Central memory CD8-positive, alpha-beta T cell (primary cell): ENCODE measurements around the gene CPM.

ENCODE experiments used
- ATAC-seq: fragments of 150-1000 bp; cut with Tn5 transposase; replicated peaks from 2 replicates; pipeline ENCODE4 v1.10.0; 2022; ENCODE audit warnings: mild to moderate bottlenecking, moderate FRiP score, moderate number of reproducible peaks; ENCODE audit not compliant: poor library complexity, severe bottlenecking; ENCODE audit errors: extremely low read depth
- DNase-seq, 2 donors: peaks; one replicate each; pipeline ENCODE4 v3.0.0; 2021; ENCODE audit warnings: low spot score in 2 of 2
- H3K27ac Mint-ChIP-seq: one replicate; pipeline ENCODE4 v1.8.0; 2022; ENCODE audit warnings: low read depth, mild to moderate bottlenecking, moderate library complexity, mixed read lengths
- H3K27me3 Mint-ChIP-seq: one replicate; pipeline ENCODE4 v1.8.0; 2022; ENCODE audit warnings: mixed read lengths
- H3K36me3 Mint-ChIP-seq: one replicate; pipeline ENCODE4 v1.8.0; 2022; ENCODE audit warnings: mild to moderate bottlenecking, moderate library complexity, mixed read lengths; ENCODE audit not compliant: insufficient read depth
- H3K4me1 Mint-ChIP-seq: one replicate; pipeline ENCODE4 v1.8.0; 2022; ENCODE audit warnings: mixed read lengths
- H3K4me3 Mint-ChIP-seq: one replicate; pipeline ENCODE4 v1.8.0; 2022; ENCODE audit warnings: mild to moderate bottlenecking, moderate library complexity, mixed read lengths
- H3K9me3 Mint-ChIP-seq: one replicate; pipeline ENCODE4 v1.8.0; 2022; ENCODE audit warnings: mixed read lengths

Gene CPM

GRCh38 chr12:68894276-68894855 lies 38.6 kb downstream of the CPM start:
- H3K9me3 Mint-ChIP-seq: no peaks in the 10 kb centered on the region
- no peak overlapping the region for H3K4me3 Mint-ChIP-seq
- peaks cover 16% of the 10 kb centered on the region for H3K27me3 Mint-ChIP-seq
- no peaks in the 10 kb centered on the region for H3K4me1 Mint-ChIP-seq
- H3K36me3 Mint-ChIP-seq: no peaks in the 10 kb centered on the region
- ATAC-seq: no peak
- no peak for DNase-seq
- H3K27ac Mint-ChIP-seq: no peak overlapping the region

- Mint-ChIP-seq H3K27me3 (peaks cover 10% of the 10 kb centered on the region), H3K4me1 (no peaks in the 10 kb centered on the region), H3K36me3 (no peaks in the 10 kb centered on the region), H3K9me3 (no peaks in the 10 kb centered on the region), H3K27ac (no peak overlapping the region), H3K4me3 (no peak overlapping the region)
- ATAC-seq (no peak), DNase-seq (no peak)
These were observed 39.2 kb downstream of the CPM start for GRCh38 chr12:68893741-68894140.

- ATAC-seq (no peak), DNase-seq (no peak)
- no peaks in the 10 kb centered on the region for H3K9me3 Mint-ChIP-seq
- H3K4me3 Mint-ChIP-seq: no peak overlapping the region
- no peaks in the 10 kb centered on the region for H3K36me3 Mint-ChIP-seq
- H3K27me3 Mint-ChIP-seq: peaks cover 10% of the 10 kb centered on the region
- no peaks in the 10 kb centered on the region for H3K4me1 Mint-ChIP-seq
- H3K27ac Mint-ChIP-seq: no peak overlapping the region
These were observed 39.8 kb downstream of the CPM start for GRCh38 chr12:68893201-68893600.

GRCh38 chr12:68891141-68891540 lies 41.8 kb downstream of the CPM start:
- Mint-ChIP-seq H3K4me1 (no peaks in the 10 kb centered on the region), H3K4me3 (no peak overlapping the region), H3K27ac (no peak overlapping the region), H3K9me3 (no peaks in the 10 kb centered on the region), H3K27me3 (peaks cover 4% of the 10 kb centered on the region), H3K36me3 (no peaks in the 10 kb centered on the region)
- DNase-seq: no peak
- no peak for ATAC-seq

GRCh38 chr12:68890701-68891113 lies 42.3 kb downstream of the CPM start:
- DNase-seq: no peak
- no peaks in the 10 kb centered on the region for H3K9me3 Mint-ChIP-seq
- H3K27me3 Mint-ChIP-seq: peaks cover 4% of the 10 kb centered on the region
- H3K4me3 Mint-ChIP-seq: no peak overlapping the region
- no peak overlapping the region for H3K27ac Mint-ChIP-seq
- no peaks in the 10 kb centered on the region for H3K4me1 Mint-ChIP-seq
- H3K36me3 Mint-ChIP-seq: no peaks in the 10 kb centered on the region
- ATAC-seq: no peak

- peaks cover 18% of the 10 kb centered on the region for H3K27me3 Mint-ChIP-seq
- H3K36me3 Mint-ChIP-seq: no peaks in the 10 kb centered on the region
- DNase-seq (no peak), ATAC-seq (no peak)
- no peak overlapping the region for H3K4me3 Mint-ChIP-seq
- H3K9me3 Mint-ChIP-seq: no peaks in the 10 kb centered on the region
- no peak overlapping the region for H3K27ac Mint-ChIP-seq
- no peaks in the 10 kb centered on the region for H3K4me1 Mint-ChIP-seq
These were observed 44.7 kb downstream of the CPM start for GRCh38 chr12:68888243-68888642.

GRCh38 chr12:68887641-68888040 lies 45.3 kb downstream of the CPM start:
- ATAC-seq (no peak), DNase-seq (no peak)
- H3K27ac Mint-ChIP-seq: no peak overlapping the region
- no peak overlapping the region for H3K4me3 Mint-ChIP-seq
- no peaks in the 10 kb centered on the region for H3K4me1 Mint-ChIP-seq
- H3K27me3 Mint-ChIP-seq: peaks cover 24% of the 10 kb centered on the region
- H3K9me3 Mint-ChIP-seq: no peaks in the 10 kb centered on the region
- no peaks in the 10 kb centered on the region for H3K36me3 Mint-ChIP-seq

- no peak overlapping the region for H3K4me3 Mint-ChIP-seq
- H3K9me3 Mint-ChIP-seq: no peaks in the 10 kb centered on the region
- H3K27me3 Mint-ChIP-seq: peaks cover 32% of the 10 kb centered on the region
- H3K36me3 Mint-ChIP-seq: no peaks in the 10 kb centered on the region
- H3K4me1 Mint-ChIP-seq: no peaks in the 10 kb centered on the region
- DNase-seq: no peak
- H3K27ac Mint-ChIP-seq: no peak overlapping the region
- no peak for ATAC-seq
These were observed 46.1 kb downstream of the CPM start for GRCh38 chr12:68886636-68887572.

GRCh38 chr12:68885381-68885780 lies 47.6 kb downstream of the CPM start:
- Mint-ChIP-seq H3K9me3 (no peaks in the 10 kb centered on the region), H3K27ac (no peak overlapping the region), H3K27me3 (peaks cover 32% of the 10 kb centered on the region), H3K4me3 (no peak overlapping the region), H3K36me3 (no peaks in the 10 kb centered on the region), H3K4me1 (no peaks in the 10 kb centered on the region)
- DNase-seq: no peak
- no peak for ATAC-seq

- no peaks in the 10 kb centered on the region for H3K9me3 Mint-ChIP-seq
- no peaks in the 10 kb centered on the region for H3K36me3 Mint-ChIP-seq
- ATAC-seq (no peak), DNase-seq (no peak)
- H3K4me1 Mint-ChIP-seq: no peaks in the 10 kb centered on the region
- H3K27me3 Mint-ChIP-seq: peaks cover 32% of the 10 kb centered on the region
- no peak overlapping the region for H3K27ac Mint-ChIP-seq
- H3K4me3 Mint-ChIP-seq: no peak overlapping the region
These were observed 48.7 kb downstream of the CPM start for GRCh38 chr12:68884251-68884650.

- Mint-ChIP-seq H3K27me3 (peaks cover 32% of the 10 kb centered on the region), H3K9me3 (no peaks in the 10 kb centered on the region), H3K4me1 (no peaks in the 10 kb centered on the region), H3K27ac (no peak overlapping the region), H3K36me3 (no peaks in the 10 kb centered on the region), H3K4me3 (no peak overlapping the region)
- DNase-seq: no peak
- ATAC-seq: no peak
These were observed 49.8 kb downstream of the CPM start for GRCh38 chr12:68883151-68883550.

- Mint-ChIP-seq H3K36me3 (no peaks in the 10 kb centered on the region), H3K9me3 (no peaks in the 10 kb centered on the region), H3K4me3 (no peak overlapping the region), H3K4me1 (no peaks in the 10 kb centered on the region), H3K27ac (no peak overlapping the region), H3K27me3 (peaks cover 32% of the 10 kb centered on the region)
- ATAC-seq: no peak
- DNase-seq: no peak
These were observed 50.6 kb downstream of the CPM start for GRCh38 chr12:68882251-68882964.
